Erythroblast (primary cell): ENCODE measurements around the gene ORAI1.
"Not testable (repeated sequence)": the region's sequence is repeated elsewhere in the genome, so short reads cannot be mapped to it uniquely, and the experiment has no call there.

Experiments
- DNase-seq, 2 experiments: peaks; one replicate each; lab custom pipeline; 2025; lab: John Stamatoyannopoulos, UW
- GATA1 ChIP-seq: IDR thresholded peaks from 2 replicates; pipeline ENCODE4 v1.6.1; 2011; ENCODE audit warnings: low read depth, mild to moderate bottlenecking, control low read depth, low read length, moderate library complexity
- POLR2A ChIP-seq: IDR thresholded peaks from 2 replicates; pipeline ENCODE4 v1.6.1; 2011; ENCODE audit warnings: mild to moderate bottlenecking, low read length

The ORAI1 gene

GRCh38 chr12:121649819-121650353, 23.6 kb downstream of the ORAI1 start:
- TF ChIP-seq GATA1 (no peak), POLR2A (no peak)
- DNase-seq = peak; percentile 63 to 86

- TF ChIP-seq GATA1 (no peak), POLR2A (no peak)
Measured at GRCh38 chr12:121651320-121651719, 25.0 kb downstream of the ORAI1 start.

GRCh38 chr12:121652767-121653497, 26.6 kb downstream of the ORAI1 start:
- no peak for DNase-seq
- TF ChIP-seq POLR2A = no peak
- no peak for TF ChIP-seq GATA1

More at GRCh38 chr12:121651320-121651719, 25.0 kb downstream of the ORAI1 start:
- no peak for DNase-seq

- DNase-seq = peak; percentile 30 to 47
- no peak for TF ChIP-seq POLR2A
- TF ChIP-seq GATA1 = no peak
Measured at GRCh38 chr12:121653999-121654398, 27.7 kb downstream of the ORAI1 start.

GRCh38 chr12:121656122-121656521, 29.8 kb downstream of the ORAI1 start:
- TF ChIP-seq POLR2A = no peak
- no peak for TF ChIP-seq GATA1
- DNase-seq = no peak

GRCh38 chr12:121657305-121658008, 31.1 kb downstream of the ORAI1 start:
- DNase-seq = peak; percentile 22 to 23
- TF ChIP-seq GATA1 (no peak), POLR2A (no peak)

- not testable (repeated sequence) for DNase-seq
Measured at GRCh38 chr12:121661353-121662105, 35.2 kb downstream of the ORAI1 start.

GRCh38 chr12:121663610-121663929, 37.2 kb downstream of the ORAI1 start:
- TF ChIP-seq GATA1 (no peak), POLR2A (no peak)
- DNase-seq = no peak

GRCh38 chr12:121666829-121667228, 40.5 kb downstream of the ORAI1 start:
- not testable (repeated sequence) for DNase-seq

- TF ChIP-seq POLR2A (no peak), GATA1 (no peak)
- peak; percentile 51 to 62 for DNase-seq
Measured at GRCh38 chr12:121668750-121669520, 42.6 kb downstream of the ORAI1 start.

GRCh38 chr12:121669521-121669900, 43.2 kb downstream of the ORAI1 start, which contains the start of gene MORN3:
TSS of gene MORN3 (minus strand) at chr12:121669654. CDS start at chr12:121669483, 171 bp downstream.
- no peak for DNase-seq
- TF ChIP-seq POLR2A (no peak), GATA1 (no peak)

GRCh38 chr12:121673013-121673511, 46.7 kb downstream of the ORAI1 start:
- TF ChIP-seq GATA1 (no peak), POLR2A (no peak)
- DNase-seq = no peak

- DNase-seq = no peak
- TF ChIP-seq GATA1 (no peak), POLR2A (no peak)
Measured at GRCh38 chr12:121676190-121676589, 49.9 kb downstream of the ORAI1 start.

- no peak for DNase-seq
Measured at GRCh38 chr12:121678305-121678704, 52.0 kb downstream of the ORAI1 start.

More at GRCh38 chr12:121678305-121678704, 52.0 kb downstream of the ORAI1 start:
- no peak for TF ChIP-seq GATA1
- no peak for TF ChIP-seq POLR2A
